K562 (cell line): ENCODE results near the gene MEGF11. TPM values are rescaled to one million over a fixed set of nuclear protein-coding genes. Genes with fewer than 3 reads are reported as not detected.

Experiments
- BHLHE40 ChIP-seq: IDR thresholded peaks from 2 replicates; pipeline ENCODE4 v1.6.1; 2011; ENCODE audit warnings: low read length, improper control_type of control experiment
- DPF2 ChIP-seq: fragments of 450-650 bp; IDR thresholded peaks from 2 replicates; pipeline ENCODE4 v1.6.1; 2016
- EHMT2 ChIP-seq: fragments of 450-650 bp; IDR thresholded peaks from 2 replicates; pipeline ENCODE4 v1.6.1; 2018; ENCODE audit warnings: antibody characterized with exemption
- EP400 ChIP-seq: fragments of 450-650 bp; IDR thresholded peaks from 2 replicates; pipeline ENCODE4 v1.6.1; 2017; ENCODE audit warnings: antibody characterized with exemption, mild to moderate bottlenecking, moderate library complexity
- FOXK2 ChIP-seq, 2 experiments: fragments of 450-650 bp; IDR thresholded peaks in 1 of 2; conservative IDR thresholded peaks in 1 of 2; 2 replicates each; pipeline ENCODE4 v1.6.1; 2016; ENCODE audit warnings: low read depth in 2 of 2, mild to moderate bottlenecking in 1 of 2
- HMBOX1 ChIP-seq: sonication (generic); IDR thresholded peaks from 2 replicates; pipeline ENCODE4 v1.6.1; 2016
- HNRNPH1 ChIP-seq: fragments of 200-400 bp; formaldehyde crosslinking; optimal IDR thresholded peaks from 2 replicates; pipeline ENCODE3; 2017; ENCODE audit warnings: low read depth, mild to moderate bottlenecking, low read length, moderate library complexity
- KLF10 ChIP-seq: fragments of 250-450 bp; sonication (Bioruptor Pico); IDR thresholded peaks from 2 replicates; pipeline ENCODE4 v1.6.1; 2021; ENCODE audit warnings: matching md5 sums
- KLF13 ChIP-seq: fragments of 450-650 bp; IDR thresholded peaks from 2 replicates; pipeline ENCODE4 v1.6.1; 2016; ENCODE audit warnings: missing genetic modification characterization, low read depth, mild to moderate bottlenecking, missing compliant biosample characterization, moderate library complexity, borderline replicate concordance
- MAZ ChIP-seq, 2 experiments: fragments of 450-650 bp in 1 of 2; sonication (generic) in 1 of 2; formaldehyde crosslinking; IDR thresholded peaks in 1 of 2; conservative IDR thresholded peaks in 1 of 2; 2 replicates each; pipeline versions ENCODE4 v1.4.0 to v1.5.0; 2020; ENCODE audit warnings: mild to moderate bottlenecking in 1 of 2, missing genetic modification reagents in 1 of 2
- NONO ChIP-seq, 2 experiments: fragments of 200-400 bp in 1 of 2; fragments of 450-650 bp in 1 of 2; formaldehyde crosslinking in 1 of 2; IDR thresholded peaks; 2 replicates each; pipeline ENCODE4 v1.6.1; 2017; ENCODE audit warnings: low read depth in 2 of 2, mild to moderate bottlenecking in 2 of 2, moderate library complexity in 2 of 2, low read length in 1 of 2
- POLR2AphosphoS2 ChIP-seq: IDR thresholded peaks from 2 replicates; pipeline ENCODE4 v1.6.1; 2012; ENCODE audit warnings: low read length, improper control_type of control experiment
- POLR2H ChIP-seq: IDR thresholded peaks from 2 replicates; pipeline ENCODE4 v1.6.1; 2016; ENCODE audit warnings: missing genetic modification characterization, low read depth, mild to moderate bottlenecking, control low read depth, missing compliant biosample characterization, moderate library complexity
- SMARCC2 ChIP-seq: fragments of 450-650 bp; IDR thresholded peaks from 2 replicates; pipeline ENCODE4 v1.6.1; 2017; ENCODE audit warnings: antibody characterized with exemption, moderate library complexity, mild to moderate bottlenecking, low read depth
- SNRNP70 ChIP-seq: fragments of 200-400 bp; formaldehyde crosslinking; optimal IDR thresholded peaks from 2 replicates; pipeline ENCODE3; 2017; ENCODE audit warnings: low read depth, low read length
- SRSF9 ChIP-seq: fragments of 200-400 bp; formaldehyde crosslinking; IDR thresholded peaks from 2 replicates; pipeline ENCODE4 v1.6.1; 2017; ENCODE audit warnings: low read depth, low read length, borderline replicate concordance
- YBX1 ChIP-seq: fragments of 450-650 bp; IDR thresholded peaks from 2 replicates; pipeline ENCODE4 v1.7.1; 2016; ENCODE audit warnings: mild to moderate bottlenecking
- ZBTB34 ChIP-seq: fragments of 250-450 bp; sonication (Bioruptor Pico); IDR thresholded peaks from 2 replicates; pipeline ENCODE4 v1.8.0; 2021; ENCODE audit warnings: mild to moderate bottlenecking, moderate library complexity
- ZNF175 ChIP-seq: fragments of 200-800 bp; sonication (Bioruptor generic); IDR thresholded peaks from 2 replicates; pipeline ENCODE4 v1.6.1; 2016; ENCODE audit warnings: low read depth, mild to moderate bottlenecking, missing genetic modification characterization, missing compliant biosample characterization
- ZNF280A ChIP-seq: fragments of 450-650 bp; IDR thresholded peaks from 2 replicates; pipeline ENCODE4 v1.6.1; 2018; ENCODE audit warnings: mild to moderate bottlenecking, low read depth; ENCODE audit not compliant: partially characterized antibody
- ZNF280B ChIP-seq: fragments of 250-450 bp; sonication (Bioruptor Pico); IDR thresholded peaks from 2 replicates; pipeline ENCODE4 v1.5.1; 2021; ENCODE audit warnings: mild to moderate bottlenecking
- polyA plus RNA-seq, 8 experiments: library from polyadenylated mRNA; depleted of rRNA in 4 of 8; stranded (reverse) in 5 of 8; unstranded in 3 of 8; fragments of >200 nt; fragmentation: Nextera tagmentation in 2 of 8; fragmentation: Illumina TruSeq in 1 of 8; extraction: Ambion mirVana in 2 of 8; extraction: Trizol in 1 of 8; gene quantifications; 2 replicates each; pipeline versions ENCODE4 v1.2.1 to v1.2.3, GENCODE V29; 2011 to 2014; ENCODE audit warnings: inconsistent platforms in 1 of 8, missing spikeins in 1 of 8
- total RNA-seq, 7 experiments: library from RNA; depleted of rRNA in 6 of 7; stranded (reverse); fragments of >200 nt in 6 of 7; fragmentation: Illumina TruSeq in 2 of 7; extraction: Trizol in 2 of 7; gene quantifications; 2 replicates each; pipeline versions ENCODE4 v1.2.1 to v1.2.3, GENCODE V29; 2011 to 2021; ENCODE audit warnings: low replicate concordance in 1 of 7

Gene MEGF11
- total and polyA plus RNA-seq, 9 of the 15 experiments (the other 6 are each of a cell fraction or from before 2014, with no cell fraction given) = 0.06 to 0.23 (median 0.20) TPM; not detected in 6

- TF ChIP-seq ZBTB34 = no peak
- no peak for TF ChIP-seq POLR2H (tag)
- TF ChIP-seq EHMT2 = no peak
- TF ChIP-seq KLF13 (tag) = no peak
- TF ChIP-seq SMARCC2 = no peak
- no peak for TF ChIP-seq ZNF175
- 0 out of 4 replicates have a peak, but pooled peaks of 1 of the 2 experiments have one; percentile 28 for TF ChIP-seq FOXK2 (conservative IDR thresholded peaks at IDR 0.05 in 1 of 2, IDR thresholded peaks at IDR 0.05 in 1 of 2; ENCODE audit: low read depth in 2 of 2)
- TF ChIP-seq EP400 = 0 out of 2 replicates have a peak, but pooled peaks have one; percentile 17
- peak; percentile 36; the same call in 1 of the 2 replicates for TF ChIP-seq HMBOX1
- no peak for TF ChIP-seq POLR2AphosphoS2
- TF ChIP-seq KLF10 (CRISPR knock-in tag) = no peak
- TF ChIP-seq MAZ (CRISPR knock-in tag; conservative IDR thresholded peaks at IDR 0.05 in 1 of 2, IDR thresholded peaks at IDR 0.05 in 1 of 2) = no peak
- TF ChIP-seq ZNF280A = no peak
- TF ChIP-seq ZNF280B (CRISPR knock-in tag) = no peak
- TF ChIP-seq HNRNPH1 = no peak
- TF ChIP-seq YBX1 = no peak
- TF ChIP-seq BHLHE40 = peak; percentile 86
- no peak for TF ChIP-seq SNRNP70
- 0 out of 2 replicates have a peak, but pooled peaks have one; percentile 48 for TF ChIP-seq DPF2
- TF ChIP-seq SRSF9 = no peak
- no peak for TF ChIP-seq NONO (IDR thresholded peaks at IDR 0.05; ENCODE audit: low read depth in 2 of 2, low read length in 1 of 2)
Measured at GRCh38 chr15:66269326-66270090, 16.0 kb upstream of the MEGF11 start (continued).
